HG03439 (cell line): ENCODE measurements around the gene NOVA2.

Source experiments
- ATAC-seq: cut with Tn5 transposase; IDR thresholded peaks from one replicate; pipeline ENCODE4 v1.9.1; 2021; ENCODE audit warnings: mild to moderate bottlenecking, moderate library complexity; ENCODE audit not compliant: unreplicated experiment

NOVA2 gene

GRCh38 chr19:45973553-45974338 lies at the start of gene NOVA2:
Gene NOVA2 (minus strand): TSS chr19:45973865. CDS start chr19:45973351, 514 bp downstream.
- ATAC-seq: no peak

- no peak for ATAC-seq
Measured at GRCh38 chr19:46023311-46023779, 49.7 kb upstream of the NOVA2 start.

- ATAC-seq: no peak
Measured at GRCh38 chr19:46022431-46023310, 49.0 kb upstream of the NOVA2 start, which contains the start of gene PGLYRP1. Gene PGLYRP1 (minus strand): TSS chr19:46023053. CDS start chr19:46023021, 32 bp downstream.

GRCh38 chr19:46022061-46022430 lies 48.4 kb upstream of the NOVA2 start:
- ATAC-seq: no peak

- ATAC-seq: no peak
Measured at GRCh38 chr19:46021531-46022041, 47.9 kb upstream of the NOVA2 start.

GRCh38 chr19:46020819-46021125 lies 47.1 kb upstream of the NOVA2 start:
- no peak for ATAC-seq

GRCh38 chr19:46019270-46019669 lies 45.6 kb upstream of the NOVA2 start:
- no peak for ATAC-seq

- ATAC-seq: no peak
Measured at GRCh38 chr19:46018729-46019251, 45.1 kb upstream of the NOVA2 start.

- ATAC-seq: no peak
Measured at GRCh38 chr19:46017874-46018675, 44.4 kb upstream of the NOVA2 start.

GRCh38 chr19:46017095-46017429 lies 43.4 kb upstream of the NOVA2 start:
- ATAC-seq: no peak

GRCh38 chr19:46016426-46017094 lies 42.9 kb upstream of the NOVA2 start:
- ATAC-seq: peak; percentile 53

GRCh38 chr19:46015687-46016425 lies 42.2 kb upstream of the NOVA2 start:
- ATAC-seq: no peak

- no peak for ATAC-seq
Measured at GRCh38 chr19:46014941-46015686, 41.4 kb upstream of the NOVA2 start.

GRCh38 chr19:46014534-46014933 lies 40.9 kb upstream of the NOVA2 start:
- ATAC-seq: no peak

- no peak for ATAC-seq
Measured at GRCh38 chr19:46009530-46010510, 36.2 kb upstream of the NOVA2 start.

- no peak for ATAC-seq
Measured at GRCh38 chr19:46006411-46006810, 32.7 kb upstream of the NOVA2 start.

GRCh38 chr19:46002678-46003275 lies 29.1 kb upstream of the NOVA2 start:
- no peak for ATAC-seq
